ENCODE data around the gene ANXA11. TPM values are rescaled to one million over a fixed set of nuclear protein-coding genes. Genes with fewer than 3 reads are reported as not detected.

The ANXA11 gene
- total RNA-seq, 4 donors from 2014 or later = 126 to 213 (median 166) TPM

DNA sequence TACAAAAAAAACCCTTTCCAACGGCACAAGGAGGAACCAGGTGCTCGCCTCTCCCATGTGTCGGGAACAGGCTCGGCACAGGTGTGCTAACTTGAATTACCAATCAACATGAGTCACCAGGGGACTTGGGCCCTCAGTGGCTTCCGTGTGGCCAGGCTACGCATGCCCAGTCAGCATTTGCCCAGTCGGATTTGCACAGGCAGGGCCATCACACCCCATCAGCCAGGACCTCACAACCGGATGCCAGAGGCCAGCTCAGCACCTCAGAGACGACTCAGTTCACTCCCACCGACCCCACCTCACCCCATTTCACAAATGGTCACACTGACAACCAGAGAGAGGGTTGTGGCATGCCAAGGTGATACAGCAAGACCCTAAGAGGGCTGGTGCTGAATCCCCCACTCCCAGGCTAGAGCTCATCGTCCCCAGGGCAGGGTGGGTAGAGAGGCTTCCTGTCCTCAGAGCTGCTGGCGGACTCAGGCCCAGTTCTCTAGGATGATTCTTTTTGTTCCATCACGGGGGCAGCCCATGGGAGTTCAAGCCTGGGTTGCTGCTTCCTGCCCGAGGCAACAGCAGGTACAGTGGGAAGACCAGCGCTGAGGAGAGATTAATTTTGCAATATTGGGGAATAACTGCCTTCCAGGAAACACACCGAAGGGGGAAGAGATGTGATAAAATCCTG lies 13.6 kb downstream of the ANXA11 start:
- WGBS = 81% methylated on average over 14 of the region's 16 CpGs
- Histone ChIP-seq H3K36me3 (peaks cover 0 to 11% (median 0%) of the 10 kb centered on the region in 4 donors), H3K9me3 (no peaks in the 10 kb centered on the region), H3K27me3 (no peaks in the 10 kb centered on the region), H3K27ac (replicated peaks in 1 of 4) (peak overlapping the region in 1 of 4 donors; percentile 36), H3K4me3 (no peak overlapping the region), H3K4me1 (peaks cover 70 to 87% (median 84%) of the 10 kb centered on the region in 4 donors)
- intact Hi-C loops (cut with DNase I) = no loop called here
- TF ChIP-seq EP300 (IDR thresholded peaks at IDR 0.05) = no peak
- DNase-seq (ENCODE audit: extremely low spot score) = no peak

DNA sequence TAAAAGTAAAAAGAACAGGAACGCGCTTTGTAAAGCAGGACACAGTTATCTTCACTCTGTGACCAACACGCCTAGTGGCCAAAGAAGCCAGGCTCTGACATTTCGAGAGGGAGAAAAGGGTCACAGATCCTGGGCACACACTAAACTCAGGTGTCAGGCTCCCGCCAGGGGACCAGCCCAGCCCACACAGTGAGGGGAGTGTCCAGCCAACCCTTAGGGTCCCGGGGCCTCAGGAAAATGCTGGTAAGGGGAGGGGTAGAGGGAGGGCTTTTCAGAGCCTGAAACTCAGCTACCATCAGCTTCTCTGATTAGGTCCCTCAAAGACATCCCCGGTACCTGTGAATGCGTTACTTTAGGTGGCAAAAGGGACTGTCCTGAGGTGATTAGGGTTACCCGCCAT lies 16.6 kb downstream of the ANXA11 start:
- no peak for DNase-seq (ENCODE audit: extremely low spot score)
- H3K27me3 ChIP-seq = no peaks in the 10 kb centered on the region
- intact Hi-C loops (cut with DNase I) = no loop called here
- TF ChIP-seq POLR2A (IDR thresholded peaks at IDR 0.05; ENCODE audit: low read depth) (no peak), POLR2AphosphoS5 (IDR thresholded peaks at IDR 0.05) (no peak), EP300 (IDR thresholded peaks at IDR 0.05) (no peak)
- TF ChIP-seq, protein P1, sequence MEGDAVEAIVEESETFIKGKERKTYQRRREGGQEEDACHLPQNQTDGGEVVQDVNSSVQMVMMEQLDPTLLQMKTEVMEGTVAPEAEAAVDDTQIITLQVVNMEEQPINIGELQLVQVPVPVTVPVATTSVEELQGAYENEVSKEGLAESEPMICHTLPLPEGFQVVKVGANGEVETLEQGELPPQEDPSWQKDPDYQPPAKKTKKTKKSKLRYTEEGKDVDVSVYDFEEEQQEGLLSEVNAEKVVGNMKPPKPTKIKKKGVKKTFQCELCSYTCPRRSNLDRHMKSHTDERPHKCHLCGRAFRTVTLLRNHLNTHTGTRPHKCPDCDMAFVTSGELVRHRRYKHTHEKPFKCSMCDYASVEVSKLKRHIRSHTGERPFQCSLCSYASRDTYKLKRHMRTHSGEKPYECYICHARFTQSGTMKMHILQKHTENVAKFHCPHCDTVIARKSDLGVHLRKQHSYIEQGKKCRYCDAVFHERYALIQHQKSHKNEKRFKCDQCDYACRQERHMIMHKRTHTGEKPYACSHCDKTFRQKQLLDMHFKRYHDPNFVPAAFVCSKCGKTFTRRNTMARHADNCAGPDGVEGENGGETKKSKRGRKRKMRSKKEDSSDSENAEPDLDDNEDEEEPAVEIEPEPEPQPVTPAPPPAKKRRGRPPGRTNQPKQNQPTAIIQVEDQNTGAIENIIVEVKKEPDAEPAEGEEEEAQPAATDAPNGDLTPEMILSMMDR (IDR thresholded peaks at IDR 0.05) = no peak
- H3K4me3 ChIP-seq = no peak overlapping the region
- H3K4me1 ChIP-seq = peaks cover 70 to 87% (median 85%) of the 10 kb centered on the region in 4 donors
- WGBS = 92% methylated on average over 8 of the region's 9 CpGs
- H3K27ac ChIP-seq (replicated peaks in 1 of 4) = peak overlapping the region in 1 of 4 donors; percentile 44
- H3K36me3 ChIP-seq = no peaks in the 10 kb centered on the region
- no peaks in the 10 kb centered on the region for H3K9me3 ChIP-seq

DNA sequence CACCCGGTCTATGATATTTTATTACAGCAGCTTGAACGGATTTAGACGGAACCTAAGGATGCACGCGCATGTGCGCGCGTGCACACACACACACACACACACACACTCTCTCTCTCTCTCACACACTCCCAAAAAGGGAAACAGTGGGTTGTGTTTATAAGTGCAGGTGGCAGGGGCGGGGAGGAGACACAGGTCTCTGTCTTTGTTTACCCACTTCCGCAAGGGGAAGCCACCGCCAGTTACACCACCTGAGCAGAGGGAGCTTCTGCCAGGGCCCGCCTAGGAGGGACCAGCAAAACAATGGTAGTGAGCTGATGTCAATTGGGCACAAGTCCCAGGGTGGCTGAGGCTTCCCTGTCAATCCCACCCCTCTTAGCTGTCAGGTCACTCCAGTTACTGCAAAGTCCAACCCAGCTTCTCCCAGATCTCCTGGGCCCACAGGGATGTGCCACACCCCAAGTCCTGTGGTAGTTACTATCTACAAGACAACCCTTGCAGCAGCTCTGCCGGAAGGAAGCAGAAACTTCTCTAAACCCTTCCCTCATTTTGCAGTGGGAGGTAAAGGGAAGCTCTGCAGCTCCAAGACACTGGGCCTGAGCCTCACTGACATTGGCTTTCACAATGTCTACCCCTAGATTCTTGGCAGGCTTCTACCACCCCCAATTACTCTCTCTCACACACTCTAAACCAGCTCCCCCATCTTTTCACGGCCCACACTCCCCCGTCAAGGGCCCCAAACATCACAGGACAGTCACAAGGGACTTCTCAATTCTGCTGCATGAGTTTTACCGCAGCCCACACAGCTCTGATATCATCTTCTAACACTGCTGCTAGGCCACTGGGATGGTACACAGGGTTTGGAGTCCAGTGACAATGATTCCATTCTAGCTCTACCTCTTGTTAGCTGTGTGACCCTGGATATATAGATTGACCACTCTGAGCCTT lies 17.6 kb downstream of the ANXA11 start:
- DNase-seq (ENCODE audit: extremely low spot score) = no peak
- Histone ChIP-seq H3K27me3 (no peaks in the 10 kb centered on the region), H3K4me3 (no peak overlapping the region), H3K27ac (replicated peaks in 1 of 4) (peak overlapping the region; percentile 34 to 72 (median 49)), H3K9me3 (no peaks in the 10 kb centered on the region), H3K4me1 (peaks cover 78 to 94% (median 91%) of the 10 kb centered on the region in 4 donors), H3K36me3 (no peaks in the 10 kb centered on the region)
- 81% methylated on average over 15 of the region's 16 CpGs for WGBS
- intact Hi-C loops (cut with DNase I) = no loop called here
- no peak for TF ChIP-seq EP300 (IDR thresholded peaks at IDR 0.05)
- no peak for TF ChIP-seq POLR2A (IDR thresholded peaks at IDR 0.05; ENCODE audit: low read depth)
- TF ChIP-seq POLR2AphosphoS5 (IDR thresholded peaks at IDR 0.05) = no peak
- TF ChIP-seq, protein P1 (IDR thresholded peaks at IDR 0.05) = no peak

DNA sequence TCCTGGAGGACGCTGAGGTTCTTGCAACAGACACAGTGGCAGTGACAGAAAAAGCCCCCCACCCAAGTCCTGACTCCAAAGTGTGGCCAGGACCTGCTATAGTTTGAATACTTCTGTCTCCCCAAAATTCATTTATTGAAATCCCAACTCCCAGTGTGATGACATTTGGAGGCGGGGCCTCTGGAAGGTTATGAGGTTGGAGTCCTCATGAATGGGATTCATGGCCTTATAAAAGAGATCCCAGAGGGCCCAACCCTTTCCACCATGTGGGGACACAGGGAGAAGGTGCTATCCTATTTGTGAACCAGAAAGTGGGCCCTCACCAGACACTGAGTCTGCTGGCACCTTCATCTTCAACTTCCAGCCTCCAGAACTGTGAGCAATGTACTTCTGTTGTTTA lies 18.3 kb downstream of the ANXA11 start:
- DNase-seq (ENCODE audit: extremely low spot score) = no peak
- H3K4me3 ChIP-seq = no peak overlapping the region
- H3K9me3 ChIP-seq = no peaks in the 10 kb centered on the region
- H3K27ac ChIP-seq (replicated peaks in 1 of 4) = peak overlapping the region; percentile 37 to 72 (median 49)
- peaks cover 77 to 99% (median 92%) of the 10 kb centered on the region in 4 donors for H3K4me1 ChIP-seq
- H3K36me3 ChIP-seq = no peaks in the 10 kb centered on the region
- TF ChIP-seq POLR2AphosphoS5 (IDR thresholded peaks at IDR 0.05) = no peak
- TF ChIP-seq EP300 (IDR thresholded peaks at IDR 0.05) = no peak
- TF ChIP-seq POLR2A (IDR thresholded peaks at IDR 0.05; ENCODE audit: low read depth) = no peak
- TF ChIP-seq, protein P1 (IDR thresholded peaks at IDR 0.05) = no peak
- WGBS = 100% methylated on average over 1 of the region's 2 CpGs
- intact Hi-C loops (cut with DNase I) = no loop called here
- H3K27me3 ChIP-seq = no peaks in the 10 kb centered on the region

Measured in esophagus muscularis mucosa (tissue), 4 donors.